Breast epithelium (tissue), 4 donors: ENCODE measurements around the gene TRPM2. TPM values are rescaled to one million over a fixed set of nuclear protein-coding genes. Genes with fewer than 3 reads are reported as not detected.

Experiments used
- DNase-seq, 2 donors: peaks; one replicate each; pipeline ENCODE4 v3.0.0-alpha.2; 2019; ENCODE audit warnings: low spot score in 2 of 2
- H3K27ac ChIP-seq, 2 donors: fragments of 200-600 bp; sonication (generic) in 1 of 2; one replicate each; pipeline ENCODE4 v1.5.1; 2016 to 2019; ENCODE audit warnings: mild to moderate bottlenecking in 1 of 2
- H3K27me3 ChIP-seq, 2 donors: fragments of 200-600 bp; sonication (generic) in 1 of 2; one replicate each; pipeline versions ENCODE4 v1.5.1 to v1.6.0; 2017 to 2019; ENCODE audit warnings: control low read depth in 1 of 2, mild to moderate bottlenecking in 1 of 2
- H3K36me3 ChIP-seq: fragments of 200-600 bp; one replicate; pipeline ENCODE4 v1.5.1; 2019
- H3K4me1 ChIP-seq, 2 donors: fragments of 200-600 bp; sonication (generic); one replicate each; pipeline ENCODE4 v1.5.1; 2016 to 2019; ENCODE audit warnings: control low read depth in 1 of 2
- H3K4me3 ChIP-seq, 3 donors: fragments of 200-600 bp; sonication (generic); 1 replicate in 2 of 3; 2 replicates in 1 of 3; pipeline ENCODE4 v1.5.1; 2016 to 2019; ENCODE audit warnings: mild to moderate bottlenecking in 3 of 3, moderate library complexity in 2 of 3
- H3K9me3 ChIP-seq, 2 donors: fragments of 200-600 bp; sonication (generic) in 1 of 2; one replicate each; pipeline ENCODE4 v1.5.1; 2016 to 2019; ENCODE audit warnings: control low read depth in 1 of 2
- POLR2A ChIP-seq: fragments of 450-650 bp; IDR thresholded peaks from one replicate; pipeline ENCODE4 v1.6.1; 2016; ENCODE audit warnings: antibody characterized with exemption, mild to moderate bottlenecking, moderate library complexity
- POLR2AphosphoS5 ChIP-seq, 3 donors: sonication (generic); formaldehyde crosslinking; IDR thresholded peaks; one replicate each; pipeline ENCODE4 v1.6.1; 2017; ENCODE audit warnings: antibody characterized with exemption in 3 of 3
- intact Hi-C: fragments of 100-400 bp; cut with DNase I; formaldehyde crosslinking; loops from one replicate; pipeline ENCODE4 v1.15.1; 2023; ENCODE audit warnings: low total_unique reads
- total RNA-seq, 3 donors: library from RNA; depleted of rRNA; stranded (reverse); fragments of >200 nt; gene quantifications; one replicate each; pipeline ENCODE4 v1.1.0, GENCODE V29; 2016
- TF ChIP-seq, protein P1 (sequence below), 3 donors: fragments of 450-650 bp; IDR thresholded peaks; one replicate each; pipeline ENCODE4 v1.5.1; 2016 to 2017; ENCODE audit warnings: antibody characterized with exemption in 3 of 3, mild to moderate bottlenecking in 3 of 3, moderate library complexity in 3 of 3

Gene TRPM2
- total RNA-seq, 3 donors from 2014 or later: 4.3 to 7.9 (median 7.2) TPM

DNA sequence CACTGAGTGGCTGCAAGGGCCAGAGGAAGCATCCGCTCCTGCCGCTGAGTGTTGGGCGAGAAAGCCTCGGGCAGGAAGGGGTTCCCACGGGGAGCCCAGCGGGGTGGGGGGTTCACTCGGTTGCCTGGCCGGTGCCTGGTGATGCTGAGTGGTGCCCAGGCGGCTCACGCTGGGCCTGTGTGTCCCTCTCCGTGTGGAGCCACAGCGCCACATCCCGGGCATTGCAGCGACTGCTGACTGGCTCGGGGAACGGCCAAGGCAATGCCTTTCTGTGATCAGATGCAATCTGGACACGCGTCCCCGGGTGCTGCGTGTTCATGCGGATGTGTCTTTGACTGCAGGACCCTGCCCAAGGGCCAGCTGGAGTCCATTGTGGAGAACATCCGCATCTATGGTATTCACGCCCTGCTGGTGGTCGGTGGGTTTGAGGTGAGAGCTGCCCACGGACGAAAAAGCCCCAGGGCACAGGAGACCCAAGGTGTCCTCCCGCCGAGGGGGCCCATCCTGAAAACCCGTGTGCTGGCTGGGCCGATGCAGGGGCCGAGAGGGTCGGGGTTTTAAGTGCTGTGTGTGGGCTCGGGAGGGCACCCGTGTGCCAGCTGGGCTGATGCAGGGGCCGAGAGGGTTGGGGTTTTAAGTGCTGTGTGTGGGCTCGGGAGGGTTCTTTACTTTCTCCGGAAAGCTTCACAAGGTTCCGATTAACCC is 30.6 kb upstream of the TRPM2 start:
- Histone ChIP-seq H3K9me3 (no peaks in the 10 kb centered on the region), H3K27ac (no peak overlapping the region), H3K36me3 (peaks cover 8% of the 10 kb centered on the region), H3K4me1 (no peaks in the 10 kb centered on the region), H3K27me3 (no peaks in the 10 kb centered on the region), H3K4me3 (no peak overlapping the region)
- TF ChIP-seq, protein P1, sequence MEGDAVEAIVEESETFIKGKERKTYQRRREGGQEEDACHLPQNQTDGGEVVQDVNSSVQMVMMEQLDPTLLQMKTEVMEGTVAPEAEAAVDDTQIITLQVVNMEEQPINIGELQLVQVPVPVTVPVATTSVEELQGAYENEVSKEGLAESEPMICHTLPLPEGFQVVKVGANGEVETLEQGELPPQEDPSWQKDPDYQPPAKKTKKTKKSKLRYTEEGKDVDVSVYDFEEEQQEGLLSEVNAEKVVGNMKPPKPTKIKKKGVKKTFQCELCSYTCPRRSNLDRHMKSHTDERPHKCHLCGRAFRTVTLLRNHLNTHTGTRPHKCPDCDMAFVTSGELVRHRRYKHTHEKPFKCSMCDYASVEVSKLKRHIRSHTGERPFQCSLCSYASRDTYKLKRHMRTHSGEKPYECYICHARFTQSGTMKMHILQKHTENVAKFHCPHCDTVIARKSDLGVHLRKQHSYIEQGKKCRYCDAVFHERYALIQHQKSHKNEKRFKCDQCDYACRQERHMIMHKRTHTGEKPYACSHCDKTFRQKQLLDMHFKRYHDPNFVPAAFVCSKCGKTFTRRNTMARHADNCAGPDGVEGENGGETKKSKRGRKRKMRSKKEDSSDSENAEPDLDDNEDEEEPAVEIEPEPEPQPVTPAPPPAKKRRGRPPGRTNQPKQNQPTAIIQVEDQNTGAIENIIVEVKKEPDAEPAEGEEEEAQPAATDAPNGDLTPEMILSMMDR (IDR thresholded peaks at IDR 0.05): no peak
- TF ChIP-seq POLR2A (no peak), POLR2AphosphoS5 (IDR thresholded peaks at IDR 0.05) (no peak)
- DNase-seq: no peak
- intact Hi-C loops: no loop called here

DNA sequence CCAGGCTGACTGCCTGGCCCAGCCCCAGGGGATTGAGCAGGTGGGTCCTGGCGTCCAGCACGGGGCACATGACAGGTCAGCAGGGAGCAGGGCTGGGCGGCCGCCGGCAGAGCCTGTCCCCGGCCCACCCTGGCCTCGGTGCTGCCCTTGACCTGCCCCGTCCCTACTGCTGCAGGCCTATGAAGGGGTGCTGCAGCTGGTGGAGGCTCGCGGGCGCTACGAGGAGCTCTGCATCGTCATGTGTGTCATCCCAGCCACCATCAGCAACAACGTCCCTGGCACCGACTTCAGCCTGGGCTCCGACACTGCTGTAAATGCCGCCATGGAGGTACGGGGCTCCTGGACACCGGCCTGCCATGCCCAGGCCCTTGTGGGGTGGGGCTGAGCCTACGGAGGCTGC is 29.8 kb upstream of the TRPM2 start:
- no peak for DNase-seq
- H3K27me3 ChIP-seq: no peaks in the 10 kb centered on the region
- H3K4me1 ChIP-seq: no peaks in the 10 kb centered on the region
- TF ChIP-seq, protein P1 (IDR thresholded peaks at IDR 0.05): no peak
- TF ChIP-seq POLR2A: no peak
- TF ChIP-seq POLR2AphosphoS5 (IDR thresholded peaks at IDR 0.05): no peak
- intact Hi-C loops: no loop called here
- no peak overlapping the region for H3K4me3 ChIP-seq
- no peak overlapping the region for H3K27ac ChIP-seq
- H3K36me3 ChIP-seq: peaks cover 8% of the 10 kb centered on the region
- no peaks in the 10 kb centered on the region for H3K9me3 ChIP-seq

DNA sequence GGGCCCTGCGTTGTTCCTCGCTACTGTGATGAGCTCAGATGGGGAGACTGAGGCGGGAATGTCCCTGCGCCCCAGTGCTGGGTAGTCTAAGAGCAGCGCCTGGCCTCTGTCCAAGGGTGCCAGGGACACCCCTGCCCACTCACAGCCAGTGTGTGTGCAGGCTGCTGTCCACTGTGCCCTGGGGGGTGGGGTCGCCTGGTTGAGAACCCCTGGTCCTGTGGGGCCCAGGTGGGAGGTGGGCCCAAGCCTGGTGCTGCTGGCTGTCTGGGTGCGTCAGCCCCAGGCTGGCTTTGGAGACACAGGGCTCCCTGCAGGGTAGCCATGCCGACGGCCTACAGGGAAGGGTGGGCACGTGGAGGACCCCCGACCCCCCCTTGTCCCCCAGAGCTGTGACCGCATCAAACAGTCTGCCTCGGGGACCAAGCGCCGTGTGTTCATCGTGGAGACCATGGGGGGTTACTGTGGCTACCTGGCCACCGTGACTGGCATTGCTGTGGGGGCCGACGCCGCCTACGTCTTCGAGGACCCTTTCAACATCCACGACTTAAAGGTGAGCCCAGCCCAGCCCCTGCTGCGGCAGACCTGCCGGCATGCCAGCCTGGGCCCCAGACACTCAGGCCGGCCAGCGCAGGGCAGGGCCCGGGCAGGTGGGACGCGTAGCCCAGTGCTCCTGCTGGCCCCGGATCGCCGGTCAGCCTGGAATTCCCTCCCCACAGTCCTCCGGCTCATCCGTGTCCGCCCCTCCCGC is 29.1 kb upstream of the TRPM2 start:
- Histone ChIP-seq H3K4me1 (no peaks in the 10 kb centered on the region), H3K9me3 (no peaks in the 10 kb centered on the region), H3K4me3 (no peak overlapping the region), H3K36me3 (peaks cover 8% of the 10 kb centered on the region), H3K27ac (no peak overlapping the region), H3K27me3 (no peaks in the 10 kb centered on the region)
- intact Hi-C loops: no loop called here
- no peak for TF ChIP-seq POLR2A
- no peak for DNase-seq

DNA sequence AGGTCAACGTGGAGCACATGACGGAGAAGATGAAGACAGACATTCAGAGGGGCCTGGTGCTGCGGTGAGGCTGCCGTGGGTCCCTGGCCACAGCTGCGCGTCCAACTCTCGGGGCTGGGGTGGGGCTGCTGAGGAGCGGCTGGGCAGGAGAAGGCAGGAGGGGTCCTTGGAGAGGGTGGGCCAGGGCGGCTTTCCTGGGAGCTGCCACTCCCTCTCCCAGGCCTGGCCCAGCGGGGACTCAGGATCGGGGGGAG is 28.6 kb upstream of the TRPM2 start:
- Histone ChIP-seq H3K27me3 (no peaks in the 10 kb centered on the region), H3K27ac (no peak overlapping the region), H3K9me3 (no peaks in the 10 kb centered on the region), H3K4me1 (no peaks in the 10 kb centered on the region), H3K4me3 (no peak overlapping the region), H3K36me3 (peaks cover 8% of the 10 kb centered on the region)
- intact Hi-C loops: no loop called here
- no peak for TF ChIP-seq POLR2AphosphoS5 (IDR thresholded peaks at IDR 0.05)
- DNase-seq: no peak

DNA sequence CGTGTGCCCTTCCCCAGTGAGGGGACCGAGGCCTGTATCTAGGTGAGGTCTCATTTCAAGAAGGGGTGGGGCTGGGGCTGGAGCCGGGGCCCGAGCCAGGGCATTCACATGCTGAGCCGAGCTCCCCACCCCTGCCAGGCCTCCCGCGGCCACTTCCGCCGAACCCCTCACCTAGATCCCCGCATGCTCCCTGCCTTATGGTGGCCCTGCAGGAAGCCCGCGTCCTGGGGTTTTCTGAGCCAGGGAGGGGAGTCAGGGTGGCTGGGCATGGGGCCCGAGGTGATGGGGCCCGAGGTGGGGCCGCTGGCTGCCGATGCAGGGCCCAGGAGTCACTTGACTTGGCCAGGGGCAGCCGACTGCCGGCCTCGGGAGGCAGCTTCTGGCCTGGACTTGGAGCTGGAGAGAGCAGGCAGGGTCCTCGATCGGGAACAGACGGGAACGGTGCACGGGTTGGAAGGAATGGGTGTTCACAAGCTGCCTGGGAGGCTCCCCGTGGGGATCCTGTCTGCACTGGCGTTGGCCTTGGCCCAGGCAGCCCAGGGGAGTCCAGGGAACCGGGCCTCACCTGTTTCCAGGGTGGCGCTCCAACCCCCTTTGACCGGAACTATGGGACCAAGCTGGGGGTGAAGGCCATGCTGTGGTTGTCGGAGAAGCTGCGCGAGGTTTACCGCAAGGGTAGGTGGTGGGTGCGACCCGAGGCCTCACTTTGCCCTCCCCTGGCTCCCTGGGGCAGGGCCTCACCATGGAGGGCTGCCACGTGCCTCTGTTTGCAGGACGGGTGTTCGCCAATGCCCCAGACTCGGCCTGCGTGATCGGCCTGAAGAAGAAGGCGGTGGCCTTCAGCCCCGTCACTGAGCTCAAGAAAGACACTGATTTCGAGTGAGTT is 27.8 kb upstream of the TRPM2 start:
- H3K27me3 ChIP-seq: no peaks in the 10 kb centered on the region
- H3K4me1 ChIP-seq: no peaks in the 10 kb centered on the region
- H3K36me3 ChIP-seq: peaks cover 8% of the 10 kb centered on the region
- TF ChIP-seq, protein P1 (IDR thresholded peaks at IDR 0.05): no peak
- TF ChIP-seq POLR2A: no peak
- no peak for DNase-seq
- H3K4me3 ChIP-seq: no peak overlapping the region
- H3K9me3 ChIP-seq: no peaks in the 10 kb centered on the region
- intact Hi-C loops: no loop called here
- H3K27ac ChIP-seq: no peak overlapping the region

DNA sequence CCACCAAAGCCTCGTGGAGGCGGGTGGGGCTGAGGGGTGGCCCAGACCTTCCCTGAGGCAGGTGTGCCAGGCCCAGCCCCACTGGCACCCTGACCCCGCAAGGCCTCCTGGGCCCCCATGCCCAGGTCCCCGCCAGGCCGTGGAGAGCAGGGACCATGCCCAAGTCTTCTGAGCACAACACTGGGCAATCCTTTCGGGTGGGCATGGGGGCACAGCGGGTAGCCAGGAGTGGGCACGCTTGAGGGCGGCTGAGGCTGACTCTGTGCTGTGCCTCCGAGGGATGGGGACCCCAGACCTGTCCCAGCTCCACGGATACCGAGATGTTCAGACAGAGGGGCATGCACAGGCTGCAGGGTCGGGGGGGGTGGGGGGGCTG is 27.2 kb upstream of the TRPM2 start:
- no peak for DNase-seq
- no peak overlapping the region for H3K4me3 ChIP-seq
- peaks cover 8% of the 10 kb centered on the region for H3K36me3 ChIP-seq
- TF ChIP-seq POLR2A (no peak), POLR2AphosphoS5 (IDR thresholded peaks at IDR 0.05) (no peak)
- TF ChIP-seq, protein P1 (IDR thresholded peaks at IDR 0.05): no peak
- H3K27ac ChIP-seq: no peak overlapping the region
- no peaks in the 10 kb centered on the region for H3K9me3 ChIP-seq
- intact Hi-C loops: no loop called here
- H3K4me1 ChIP-seq: no peaks in the 10 kb centered on the region
- no peaks in the 10 kb centered on the region for H3K27me3 ChIP-seq
